NT2/D1 (cell line): ENCODE data around the gene SRGAP2B.
"Not testable (repeated sequence)": the region's sequence is repeated elsewhere in the genome, so short reads cannot be mapped to it uniquely, and the experiment has no call there.

Experiments
- SUZ12 ChIP-seq: IDR thresholded peaks from 2 replicates; pipeline ENCODE4 v1.6.1; 2011; ENCODE audit not compliant: insufficient read length, insufficient read depth; ENCODE audit errors: extremely low read depth
- ZNF274 ChIP-seq: IDR thresholded peaks from 2 replicates; pipeline ENCODE4 v1.6.1; 2011; ENCODE audit warnings: mild to moderate bottlenecking, low read depth, low read length

DNA sequence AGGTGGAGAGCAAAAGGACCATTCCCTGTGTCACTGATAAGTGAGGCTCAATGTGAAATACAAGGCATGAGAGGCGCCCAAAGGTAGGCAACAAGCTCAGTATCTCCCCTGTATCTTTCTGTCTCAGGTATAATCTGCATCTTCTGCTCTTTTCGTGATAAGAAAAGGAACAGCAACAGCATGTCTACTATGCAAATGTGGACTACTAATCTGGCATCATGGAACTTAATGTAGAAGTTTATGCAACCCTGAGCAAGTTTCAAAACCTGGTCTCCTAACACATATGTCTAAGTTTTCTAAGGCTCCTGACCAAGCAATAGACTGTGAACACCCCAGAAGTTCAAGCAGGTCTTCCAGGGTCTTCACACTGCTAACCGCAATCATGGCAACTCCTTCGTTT is 81.8 kb downstream of the SRGAP2B start:
- not testable (repeated sequence) for TF ChIP-seq ZNF274, SUZ12
